ENCODE data around the gene ATAD2B. TPM values are rescaled to one million over a fixed set of nuclear protein-coding genes. Genes with fewer than 3 reads are reported as not detected.

Gene ATAD2B
- total and polyA plus RNA-seq, 2 of the 8 experiments (the other 6 are each of a cell fraction or from before 2014, with no cell fraction given): 3.4 to 16.1 TPM

GRCh38 chr2:23734416-23734815 is 192.5 kb downstream of the ATAD2B start:
- FAIRE-seq (no peak), DNase-seq (ENCODE audit: low read depth in 1 of 2, low spot score in 2 of 2) (no peak)
- no peak overlapping the region for H3K27ac ChIP-seq (ENCODE audit: low read depth, low read length)
- H3K4ac ChIP-seq (replicated peaks; ENCODE audit: insufficient read length, low read depth, low read length): no peak overlapping the region
- H3K9me3 ChIP-seq (ENCODE audit: insufficient read depth in 2 of 2, low read depth in 1 of 2, low read length in 1 of 2): peaks cover 8 to 14% of the 10 kb centered on the region in 2 experiments; a peak in 2 of 4 replicates
- H2AK5ac ChIP-seq (ENCODE audit: low read depth, low read length): no peak overlapping the region
- H3K36me3 ChIP-seq (ENCODE audit: control insufficient read depth in 2 of 4, insufficient read depth in 4 of 4, low read length in 3 of 4): peaks cover 0 to 10% (median 0%) of the 10 kb centered on the region in 4 experiments; a peak in 3 of 8 replicates
- no peak overlapping the region for H2BK15ac ChIP-seq (ENCODE audit: low read length)
- H2BK20ac ChIP-seq (ENCODE audit: low read length): no peak overlapping the region
- H2AFZ ChIP-seq (ENCODE audit: low read length): no peak overlapping the region
- no peak overlapping the region for H2BK120ac ChIP-seq (replicated peaks; ENCODE audit: low read depth, low read length)
- H3K4me2 ChIP-seq (ENCODE audit: insufficient read depth in 1 of 2, low read depth in 2 of 2, low read length in 2 of 2): no peak overlapping the region
- H3K14ac ChIP-seq (ENCODE audit: insufficient read length): no peak overlapping the region
- H3K56ac ChIP-seq (replicated peaks; ENCODE audit: insufficient read length, low read depth, low read length): no peak overlapping the region
- H2BK12ac ChIP-seq (ENCODE audit: low read depth, low read length): no peak overlapping the region
- no peak overlapping the region for H2BK5ac ChIP-seq (ENCODE audit: low read depth, low read length)
- POLR2A ChIA-PET (ENCODE audit: partially characterized antibody): no interaction called here
- no peak overlapping the region for H4K8ac ChIP-seq (ENCODE audit: extremely low read depth, insufficient read depth, low read length)
- H4K5ac ChIP-seq (ENCODE audit: insufficient read length, low read depth, low read length): no peak overlapping the region
- 85% methylated on average over 3 of the region's 3 CpGs; no CpG with 5 or more reads in 1 of the 2 experiments for WGBS, 2 experiments (ENCODE audit: extremely low coverage in 1 of 2, insufficient coverage in 1 of 2, insufficient read length in 1 of 2, insufficient replicate concordance in 2 of 2, low coverage in 1 of 2, low lambda C conversion rate in 2 of 2, missing lambda C conversion rate in 1 of 2)
- no peaks in the 10 kb centered on the region; the same call in 1 of the 2 replicates for H3K79me1 ChIP-seq (ENCODE audit: low read depth, low read length)
- no peaks in the 10 kb centered on the region for H3K4me1 ChIP-seq (replicated peaks in 1 of 4; ENCODE audit: control insufficient read depth in 3 of 4, insufficient read depth in 4 of 4, low read length in 3 of 4)
- CTCF ChIA-PET (ENCODE audit: partially characterized antibody): no interaction called here
- no peaks in the 10 kb centered on the region for H3K23me2 ChIP-seq (ENCODE audit: low read depth, low read length)
- no peaks in the 10 kb centered on the region for H3K27me3 ChIP-seq (replicated peaks in 1 of 4; ENCODE audit: control insufficient read depth in 3 of 4, extremely low read depth in 1 of 4, insufficient read depth in 3 of 4, low read length in 3 of 4)
- H3K4me3 ChIP-seq (ENCODE audit: extremely low read depth in 1 of 4, insufficient read depth in 2 of 4, low read depth in 3 of 4, low read length in 4 of 4): no peak overlapping the region
- no peak overlapping the region for H3K18ac ChIP-seq (ENCODE audit: extremely low read depth, low read length)
- H4K20me1 ChIP-seq (replicated peaks in 1 of 2; ENCODE audit: control insufficient read depth in 1 of 2, insufficient read depth in 2 of 2, low read length in 2 of 2): no peaks in the 10 kb centered on the region
- no peak overlapping the region for H3K23ac ChIP-seq (ENCODE audit: insufficient read length)
- H4K91ac ChIP-seq (replicated peaks; ENCODE audit: insufficient read length, low read length): no peak overlapping the region
- no peak overlapping the region for H3K9ac ChIP-seq (replicated peaks in 1 of 4; ENCODE audit: extremely low read depth in 1 of 4, low read depth in 3 of 4, low read length in 3 of 4)
- H3K79me2 ChIP-seq (ENCODE audit: control insufficient read depth in 1 of 2, insufficient read depth in 2 of 2, low read length in 2 of 2): no peaks in the 10 kb centered on the region
- TF ChIP-seq NRF1 (IDR thresholded peaks at IDR 0.05; ENCODE audit: low read depth, low read length): no peak
- no peak for TF ChIP-seq SP2 (IDR thresholded peaks at IDR 0.05; ENCODE audit: low read length)
- no peak for TF ChIP-seq ZNF274 (IDR thresholded peaks at IDR 0.05; ENCODE audit: borderline replicate concordance, extremely low read depth, low read length)
- TF ChIP-seq RAD21 (IDR thresholded peaks at IDR 0.05 in 1 of 2, conservative IDR thresholded peaks at IDR 0.05 in 1 of 2; ENCODE audit: low read depth in 2 of 2, low read length in 2 of 2): no peak
- TF ChIP-seq BACH1 (IDR thresholded peaks at IDR 0.05; ENCODE audit: low read length): no peak
- no peak for TF ChIP-seq FOSL1 (IDR thresholded peaks at IDR 0.05; ENCODE audit: insufficient read depth, low read depth, low read length)
- TF ChIP-seq POLR2A (IDR thresholded peaks at IDR 0.05; ENCODE audit: control extremely low read depth in 1 of 2, low read depth in 2 of 2, low read length in 2 of 2): no peak
- TF ChIP-seq ASH2L (IDR thresholded peaks at IDR 0.05; ENCODE audit: low read length): no peak
- no peak for TF ChIP-seq SP1 (IDR thresholded peaks at IDR 0.05; ENCODE audit: low read depth, low read length)
- no peak for TF ChIP-seq PHF8 (conservative IDR thresholded peaks at IDR 0.05; ENCODE audit: low read depth, low read length)
- no peak for TF ChIP-seq CTCF (IDR thresholded peaks at IDR 0.05; ENCODE audit: control extremely low read depth in 1 of 3, insufficient read depth in 1 of 3, low read depth in 1 of 3, low read length in 3 of 3)
- TF ChIP-seq POLR2AphosphoS5 (IDR thresholded peaks at IDR 0.05; ENCODE audit: low read depth, low read length): no peak
- no peak for TF ChIP-seq KDM5A (IDR thresholded peaks at IDR 0.05; ENCODE audit: low read length)

Data from H1 (cell line).